ENCODE results near the gene LAMC3. TPM values are rescaled to one million over a fixed set of nuclear protein-coding genes. Genes with fewer than 3 reads are reported as not detected.
A peak's percentile ranks its signal among the peaks of the same experiment; 100 is the strongest.

The LAMC3 gene
- total and polyA plus RNA-seq, 9 of the 15 experiments (the other 6 are each of a cell fraction or from before 2014, with no cell fraction given): 0.10 TPM; not detected in 8

GRCh38 chr9:131012396-131012917, 3.5 kb downstream of the LAMC3 start:
- in situ Hi-C loops (cut with MboI) (no loop called here), intact Hi-C loops (cut with micrococcal nuclease) (no loop called here)
- no peaks in the 10 kb centered on the region for H3K79me2 ChIP-seq (ENCODE audit: control insufficient read depth, insufficient read depth, low read length)
- H3K9me3 ChIP-seq (replicated peaks; ENCODE audit: control insufficient read depth, insufficient read depth, low read depth, low read length): no peaks in the 10 kb centered on the region
- peaks cover 84 to 98% of the 10 kb centered on the region in 2 experiments for H3K27me3 ChIP-seq (ENCODE audit: control insufficient read depth in 2 of 2, insufficient read depth in 2 of 2, low read length in 2 of 2)
- no peak overlapping the region for H3K4me3 ChIP-seq
- peaks cover 7 to 30% of the 10 kb centered on the region in 2 experiments; a peak in 3 of 5 replicates for H3K4me1 ChIP-seq (replicated peaks in 1 of 2; ENCODE audit: control insufficient read depth in 2 of 2, insufficient read depth in 2 of 2, low read length in 2 of 2)
- no peaks in the 10 kb centered on the region for H3K36me3 ChIP-seq (ENCODE audit: control insufficient read depth, insufficient read depth, low read length)
- H4K20me1 ChIP-seq (replicated peaks; ENCODE audit: control insufficient read depth, insufficient read depth, low read length): peaks cover 49% of the 10 kb centered on the region
- no peak overlapping the region for H3K4me2 ChIP-seq (ENCODE audit: insufficient read depth, low read length)
- no peak overlapping the region for H3K27ac ChIP-seq (ENCODE audit: extremely low read depth, low read depth, low read length)
- DNase-seq (ENCODE audit: extremely low read depth in 1 of 4, low spot score in 3 of 4): peak in 1 of 4 experiments; percentile 72
- POLR2A ChIA-PET: interaction anchor here (0.5 to 6.7 kb wide), 13 partner anchors 12 to 60 kb away, joined by 3 to 122 read pairs (median 5); no protein-coding TSS in a partner anchor
- BruUV-seq (replicated peaks): no TSS peak
- WGBS (ENCODE audit: insufficient coverage, low coverage, missing lambda C conversion rate): 15% methylated on average over 22 of the region's 22 CpGs
- TF ChIP-seq FOXJ2 (tag; IDR thresholded peaks at IDR 0.05): no peak
- TF ChIP-seq HMGXB4 (CRISPR knock-in tag; IDR thresholded peaks at IDR 0.05): peak; percentile 59; the same call in 1 of the 2 replicates
- peak; percentile 42 for ATAC-seq
- peak overlapping the region in 1 of 2 experiments; percentile 5; a peak in 2 of 4 replicates for H3K9ac ChIP-seq (ENCODE audit: insufficient read depth in 1 of 2, low read depth in 2 of 2, low read length in 2 of 2)
- CTCF ChIA-PET (ENCODE audit: low intra/inter-chr PET ratio): no interaction called here
- FAIRE-seq: no peak
- peak overlapping the region; percentile 24 for H2AFZ ChIP-seq (ENCODE audit: low read depth, low read length)
- peaks cover 15% of the 10 kb centered on the region for H3K9me1 ChIP-seq (ENCODE audit: control insufficient read depth, insufficient read depth, low read length)

Data from K562 (cell line).